H1 (cell line): ENCODE measurements around the gene MRS2. TPM values are rescaled to one million over a fixed set of nuclear protein-coding genes. Genes with fewer than 3 reads are reported as not detected.

ENCODE experiments used
- CREB1 ChIP-seq: IDR thresholded peaks from 2 replicates; pipeline ENCODE4 v1.6.1; 2012; ENCODE audit warnings: inconsistent platforms
- GABPA ChIP-seq: IDR thresholded peaks from 2 replicates; pipeline ENCODE4 v1.6.1; 2011; ENCODE audit warnings: mild to moderate bottlenecking, low read length, moderate library complexity, borderline replicate concordance; ENCODE audit not compliant: insufficient read depth
- GTF2F1 ChIP-seq: IDR thresholded peaks from 2 replicates; pipeline ENCODE4 v1.6.1; 2012; ENCODE audit warnings: low read depth, low read length, improper control_type of control experiment, borderline replicate concordance
- KDM5A ChIP-seq: fragments of 200-600 bp; IDR thresholded peaks from 2 replicates; pipeline ENCODE4 v1.7.1; 2012; ENCODE audit warnings: mild to moderate bottlenecking, low read length, inconsistent platforms, mixed read lengths
- RAD21 ChIP-seq, 2 experiments: IDR thresholded peaks in 1 of 2; conservative IDR thresholded peaks in 1 of 2; 2 replicates each; pipeline ENCODE4 v1.6.1; 2011; ENCODE audit warnings: low read depth in 2 of 2, low read length in 2 of 2, improper control_type of control experiment in 1 of 2, inconsistent platforms in 1 of 2, mild to moderate bottlenecking in 1 of 2, moderate library complexity in 1 of 2
- RFX5 ChIP-seq: IDR thresholded peaks from 2 replicates; pipeline ENCODE4 v1.6.1; 2011; ENCODE audit warnings: low read depth, low read length, improper control_type of control experiment, borderline replicate concordance
- TEAD4 ChIP-seq: IDR thresholded peaks from 2 replicates; pipeline ENCODE4 v1.6.1; 2012; ENCODE audit warnings: low read depth, low read length, inconsistent platforms, mixed read lengths
- YY1 ChIP-seq: IDR thresholded peaks from 2 replicates; pipeline ENCODE4 v1.6.1; 2011; ENCODE audit warnings: low read depth, mild to moderate bottlenecking, low read length
- polyA plus RNA-seq, 7 experiments: library from polyadenylated mRNA; depleted of rRNA in 3 of 7; stranded (reverse) in 5 of 7; unstranded in 2 of 7; fragments of >200 nt in 5 of 7; fragments of 200-250 nt in 2 of 7; gene quantifications; 1 replicate in 5 of 7; 2 replicates in 1 of 7; 4 replicates in 1 of 7; pipeline versions ENCODE4 v1.2.1 to v1.2.3, GENCODE V29; 2011 to 2013; ENCODE audit warnings: missing spikeins in 2 of 7, mixed read lengths in 2 of 7
- total RNA-seq: library from RNA; stranded (reverse); fragmentation: NEBNext Ultra II Directional; extraction: Animal tissue kit (Norgen Biotek cat#: 25700); gene quantifications from 2 replicates; pipeline ENCODE4 v1.2.1, GENCODE V29; 2021
- TF ChIP-seq, protein P1 (sequence below): fragments of 300-600 bp; sonication (generic); IDR thresholded peaks from 2 replicates; pipeline ENCODE4 v1.7.1; 2012; ENCODE audit warnings: low read length, moderate library complexity, mild to moderate bottlenecking, inconsistent platforms; ENCODE audit not compliant: insufficient replicate concordance

MRS2 gene
- total and polyA plus RNA-seq, 2 of the 8 experiments (the other 6 are each of a cell fraction or from before 2014, with no cell fraction given): 51.2 to 67.5 TPM

DNA sequence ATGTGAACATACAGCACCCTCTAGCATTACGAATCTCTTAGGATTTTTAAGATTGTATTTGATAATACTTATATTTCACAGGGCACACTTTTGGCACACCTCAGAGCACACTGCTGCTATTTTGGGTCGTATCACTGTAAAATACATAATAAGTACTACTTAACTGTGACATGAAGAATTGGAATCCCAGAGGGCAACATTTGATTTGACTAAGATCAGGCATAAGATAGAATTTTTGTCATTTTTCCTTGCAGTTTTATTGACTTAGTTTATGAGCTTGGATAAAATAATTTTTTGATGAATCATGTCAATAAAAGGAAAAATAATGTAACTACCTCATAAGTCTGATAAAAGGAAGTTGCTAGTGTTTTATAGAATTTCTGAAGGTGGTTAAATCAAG, 22.4 kb downstream of the MRS2 start (continued):
- TF ChIP-seq, protein P1, sequence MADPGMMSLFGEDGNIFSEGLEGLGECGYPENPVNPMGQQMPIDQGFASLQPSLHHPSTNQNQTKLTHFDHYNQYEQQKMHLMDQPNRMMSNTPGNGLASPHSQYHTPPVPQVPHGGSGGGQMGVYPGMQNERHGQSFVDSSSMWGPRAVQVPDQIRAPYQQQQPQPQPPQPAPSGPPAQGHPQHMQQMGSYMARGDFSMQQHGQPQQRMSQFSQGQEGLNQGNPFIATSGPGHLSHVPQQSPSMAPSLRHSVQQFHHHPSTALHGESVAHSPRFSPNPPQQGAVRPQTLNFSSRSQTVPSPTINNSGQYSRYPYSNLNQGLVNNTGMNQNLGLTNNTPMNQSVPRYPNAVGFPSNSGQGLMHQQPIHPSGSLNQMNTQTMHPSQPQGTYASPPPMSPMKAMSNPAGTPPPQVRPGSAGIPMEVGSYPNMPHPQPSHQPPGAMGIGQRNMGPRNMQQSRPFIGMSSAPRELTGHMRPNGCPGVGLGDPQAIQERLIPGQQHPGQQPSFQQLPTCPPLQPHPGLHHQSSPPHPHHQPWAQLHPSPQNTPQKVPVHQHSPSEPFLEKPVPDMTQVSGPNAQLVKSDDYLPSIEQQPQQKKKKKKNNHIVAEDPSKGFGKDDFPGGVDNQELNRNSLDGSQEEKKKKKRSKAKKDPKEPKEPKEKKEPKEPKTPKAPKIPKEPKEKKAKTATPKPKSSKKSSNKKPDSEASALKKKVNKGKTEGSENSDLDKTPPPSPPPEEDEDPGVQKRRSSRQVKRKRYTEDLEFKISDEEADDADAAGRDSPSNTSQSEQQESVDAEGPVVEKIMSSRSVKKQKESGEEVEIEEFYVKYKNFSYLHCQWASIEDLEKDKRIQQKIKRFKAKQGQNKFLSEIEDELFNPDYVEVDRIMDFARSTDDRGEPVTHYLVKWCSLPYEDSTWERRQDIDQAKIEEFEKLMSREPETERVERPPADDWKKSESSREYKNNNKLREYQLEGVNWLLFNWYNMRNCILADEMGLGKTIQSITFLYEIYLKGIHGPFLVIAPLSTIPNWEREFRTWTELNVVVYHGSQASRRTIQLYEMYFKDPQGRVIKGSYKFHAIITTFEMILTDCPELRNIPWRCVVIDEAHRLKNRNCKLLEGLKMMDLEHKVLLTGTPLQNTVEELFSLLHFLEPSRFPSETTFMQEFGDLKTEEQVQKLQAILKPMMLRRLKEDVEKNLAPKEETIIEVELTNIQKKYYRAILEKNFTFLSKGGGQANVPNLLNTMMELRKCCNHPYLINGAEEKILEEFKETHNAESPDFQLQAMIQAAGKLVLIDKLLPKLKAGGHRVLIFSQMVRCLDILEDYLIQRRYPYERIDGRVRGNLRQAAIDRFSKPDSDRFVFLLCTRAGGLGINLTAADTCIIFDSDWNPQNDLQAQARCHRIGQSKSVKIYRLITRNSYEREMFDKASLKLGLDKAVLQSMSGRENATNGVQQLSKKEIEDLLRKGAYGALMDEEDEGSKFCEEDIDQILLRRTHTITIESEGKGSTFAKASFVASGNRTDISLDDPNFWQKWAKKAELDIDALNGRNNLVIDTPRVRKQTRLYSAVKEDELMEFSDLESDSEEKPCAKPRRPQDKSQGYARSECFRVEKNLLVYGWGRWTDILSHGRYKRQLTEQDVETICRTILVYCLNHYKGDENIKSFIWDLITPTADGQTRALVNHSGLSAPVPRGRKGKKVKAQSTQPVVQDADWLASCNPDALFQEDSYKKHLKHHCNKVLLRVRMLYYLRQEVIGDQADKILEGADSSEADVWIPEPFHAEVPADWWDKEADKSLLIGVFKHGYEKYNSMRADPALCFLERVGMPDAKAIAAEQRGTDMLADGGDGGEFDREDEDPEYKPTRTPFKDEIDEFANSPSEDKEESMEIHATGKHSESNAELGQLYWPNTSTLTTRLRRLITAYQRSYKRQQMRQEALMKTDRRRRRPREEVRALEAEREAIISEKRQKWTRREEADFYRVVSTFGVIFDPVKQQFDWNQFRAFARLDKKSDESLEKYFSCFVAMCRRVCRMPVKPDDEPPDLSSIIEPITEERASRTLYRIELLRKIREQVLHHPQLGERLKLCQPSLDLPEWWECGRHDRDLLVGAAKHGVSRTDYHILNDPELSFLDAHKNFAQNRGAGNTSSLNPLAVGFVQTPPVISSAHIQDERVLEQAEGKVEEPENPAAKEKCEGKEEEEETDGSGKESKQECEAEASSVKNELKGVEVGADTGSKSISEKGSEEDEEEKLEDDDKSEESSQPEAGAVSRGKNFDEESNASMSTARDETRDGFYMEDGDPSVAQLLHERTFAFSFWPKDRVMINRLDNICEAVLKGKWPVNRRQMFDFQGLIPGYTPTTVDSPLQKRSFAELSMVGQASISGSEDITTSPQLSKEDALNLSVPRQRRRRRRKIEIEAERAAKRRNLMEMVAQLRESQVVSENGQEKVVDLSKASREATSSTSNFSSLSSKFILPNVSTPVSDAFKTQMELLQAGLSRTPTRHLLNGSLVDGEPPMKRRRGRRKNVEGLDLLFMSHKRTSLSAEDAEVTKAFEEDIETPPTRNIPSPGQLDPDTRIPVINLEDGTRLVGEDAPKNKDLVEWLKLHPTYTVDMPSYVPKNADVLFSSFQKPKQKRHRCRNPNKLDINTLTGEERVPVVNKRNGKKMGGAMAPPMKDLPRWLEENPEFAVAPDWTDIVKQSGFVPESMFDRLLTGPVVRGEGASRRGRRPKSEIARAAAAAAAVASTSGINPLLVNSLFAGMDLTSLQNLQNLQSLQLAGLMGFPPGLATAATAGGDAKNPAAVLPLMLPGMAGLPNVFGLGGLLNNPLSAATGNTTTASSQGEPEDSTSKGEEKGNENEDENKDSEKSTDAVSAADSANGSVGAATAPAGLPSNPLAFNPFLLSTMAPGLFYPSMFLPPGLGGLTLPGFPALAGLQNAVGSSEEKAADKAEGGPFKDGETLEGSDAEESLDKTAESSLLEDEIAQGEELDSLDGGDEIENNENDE: no peak
- TF ChIP-seq YY1: no peak
- TF ChIP-seq RAD21 (IDR thresholded peaks at IDR 0.05 in 1 of 2, conservative IDR thresholded peaks at IDR 0.05 in 1 of 2; ENCODE audit: low read depth in 2 of 2, low read length in 2 of 2): no peak
- TF ChIP-seq CREB1: no peak
- no peak for TF ChIP-seq KDM5A
- TF ChIP-seq GABPA: no peak
- TF ChIP-seq RFX5: no peak
- TF ChIP-seq TEAD4: no peak
- TF ChIP-seq GTF2F1: no peak
